H1 (cell line): ENCODE results near the gene AHSG. TPM values are rescaled to one million over a fixed set of nuclear protein-coding genes. Genes with fewer than 3 reads are reported as not detected.

Experiments used
- CTBP2 ChIP-seq: IDR thresholded peaks from 2 replicates; pipeline ENCODE4 v1.7.0; 2011; ENCODE audit warnings: borderline replicate concordance, mild to moderate bottlenecking, moderate library complexity, mixed read lengths, low read length; ENCODE audit not compliant: insufficient read depth, insufficient read length
- RNF2 ChIP-seq: fragments of 200-900, 300-1000 bp; sonication (generic); IDR thresholded peaks from 2 replicates; pipeline ENCODE4 v1.7.1; 2016; ENCODE audit warnings: borderline replicate concordance, low read depth, mild to moderate bottlenecking, antibody characterized with exemption, low read length; ENCODE audit not compliant: poor library complexity, severe bottlenecking; ENCODE audit errors: missing control alignments
- SP1 ChIP-seq: IDR thresholded peaks from 2 replicates; pipeline ENCODE4 v1.6.1; 2011; ENCODE audit warnings: low read depth, low read length
- TEAD4 ChIP-seq: IDR thresholded peaks from 2 replicates; pipeline ENCODE4 v1.6.1; 2012; ENCODE audit warnings: low read depth, low read length, inconsistent platforms, mixed read lengths
- polyA plus RNA-seq, 7 experiments: library from polyadenylated mRNA; depleted of rRNA in 3 of 7; stranded (reverse) in 5 of 7; unstranded in 2 of 7; fragments of >200 nt in 5 of 7; fragments of 200-250 nt in 2 of 7; gene quantifications; 1 replicate in 5 of 7; 2 replicates in 1 of 7; 4 replicates in 1 of 7; pipeline versions ENCODE4 v1.2.1 to v1.2.3, GENCODE V29; 2011 to 2013; ENCODE audit warnings: missing spikeins in 2 of 7, mixed read lengths in 2 of 7
- total RNA-seq: library from RNA; stranded (reverse); fragmentation: NEBNext Ultra II Directional; extraction: Animal tissue kit (Norgen Biotek cat#: 25700); gene quantifications from 2 replicates; pipeline ENCODE4 v1.2.1, GENCODE V29; 2021
- TF ChIP-seq, protein P1 (sequence below): fragments of 300-600 bp; sonication (generic); IDR thresholded peaks from 2 replicates; pipeline ENCODE4 v1.7.1; 2012; ENCODE audit warnings: low read length, moderate library complexity, mild to moderate bottlenecking, inconsistent platforms; ENCODE audit not compliant: insufficient replicate concordance

The AHSG gene
- total and polyA plus RNA-seq, 2 of the 8 experiments (the other 6 are each of a cell fraction or from before 2014, with no cell fraction given): 0.68 to 0.78 TPM

DNA sequence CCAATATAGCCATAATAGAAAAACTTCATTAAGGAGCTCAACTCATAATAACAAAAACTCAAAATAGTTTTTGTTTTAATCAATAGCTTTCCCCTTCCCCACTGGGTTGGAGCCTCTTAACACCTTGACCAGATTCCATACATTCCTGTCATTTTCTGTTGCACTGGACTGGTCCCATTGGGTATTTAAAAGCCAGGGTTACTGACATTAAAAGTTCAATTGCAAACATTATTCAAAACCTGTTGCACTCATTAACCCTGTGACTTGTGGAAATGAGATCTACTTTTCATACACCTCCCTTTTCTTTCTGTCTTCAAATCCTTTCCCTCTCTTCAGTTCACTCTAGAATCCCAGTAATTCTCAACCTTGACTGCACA lies 51.2 kb downstream of the AHSG start (continued):
- TF ChIP-seq, protein P1, sequence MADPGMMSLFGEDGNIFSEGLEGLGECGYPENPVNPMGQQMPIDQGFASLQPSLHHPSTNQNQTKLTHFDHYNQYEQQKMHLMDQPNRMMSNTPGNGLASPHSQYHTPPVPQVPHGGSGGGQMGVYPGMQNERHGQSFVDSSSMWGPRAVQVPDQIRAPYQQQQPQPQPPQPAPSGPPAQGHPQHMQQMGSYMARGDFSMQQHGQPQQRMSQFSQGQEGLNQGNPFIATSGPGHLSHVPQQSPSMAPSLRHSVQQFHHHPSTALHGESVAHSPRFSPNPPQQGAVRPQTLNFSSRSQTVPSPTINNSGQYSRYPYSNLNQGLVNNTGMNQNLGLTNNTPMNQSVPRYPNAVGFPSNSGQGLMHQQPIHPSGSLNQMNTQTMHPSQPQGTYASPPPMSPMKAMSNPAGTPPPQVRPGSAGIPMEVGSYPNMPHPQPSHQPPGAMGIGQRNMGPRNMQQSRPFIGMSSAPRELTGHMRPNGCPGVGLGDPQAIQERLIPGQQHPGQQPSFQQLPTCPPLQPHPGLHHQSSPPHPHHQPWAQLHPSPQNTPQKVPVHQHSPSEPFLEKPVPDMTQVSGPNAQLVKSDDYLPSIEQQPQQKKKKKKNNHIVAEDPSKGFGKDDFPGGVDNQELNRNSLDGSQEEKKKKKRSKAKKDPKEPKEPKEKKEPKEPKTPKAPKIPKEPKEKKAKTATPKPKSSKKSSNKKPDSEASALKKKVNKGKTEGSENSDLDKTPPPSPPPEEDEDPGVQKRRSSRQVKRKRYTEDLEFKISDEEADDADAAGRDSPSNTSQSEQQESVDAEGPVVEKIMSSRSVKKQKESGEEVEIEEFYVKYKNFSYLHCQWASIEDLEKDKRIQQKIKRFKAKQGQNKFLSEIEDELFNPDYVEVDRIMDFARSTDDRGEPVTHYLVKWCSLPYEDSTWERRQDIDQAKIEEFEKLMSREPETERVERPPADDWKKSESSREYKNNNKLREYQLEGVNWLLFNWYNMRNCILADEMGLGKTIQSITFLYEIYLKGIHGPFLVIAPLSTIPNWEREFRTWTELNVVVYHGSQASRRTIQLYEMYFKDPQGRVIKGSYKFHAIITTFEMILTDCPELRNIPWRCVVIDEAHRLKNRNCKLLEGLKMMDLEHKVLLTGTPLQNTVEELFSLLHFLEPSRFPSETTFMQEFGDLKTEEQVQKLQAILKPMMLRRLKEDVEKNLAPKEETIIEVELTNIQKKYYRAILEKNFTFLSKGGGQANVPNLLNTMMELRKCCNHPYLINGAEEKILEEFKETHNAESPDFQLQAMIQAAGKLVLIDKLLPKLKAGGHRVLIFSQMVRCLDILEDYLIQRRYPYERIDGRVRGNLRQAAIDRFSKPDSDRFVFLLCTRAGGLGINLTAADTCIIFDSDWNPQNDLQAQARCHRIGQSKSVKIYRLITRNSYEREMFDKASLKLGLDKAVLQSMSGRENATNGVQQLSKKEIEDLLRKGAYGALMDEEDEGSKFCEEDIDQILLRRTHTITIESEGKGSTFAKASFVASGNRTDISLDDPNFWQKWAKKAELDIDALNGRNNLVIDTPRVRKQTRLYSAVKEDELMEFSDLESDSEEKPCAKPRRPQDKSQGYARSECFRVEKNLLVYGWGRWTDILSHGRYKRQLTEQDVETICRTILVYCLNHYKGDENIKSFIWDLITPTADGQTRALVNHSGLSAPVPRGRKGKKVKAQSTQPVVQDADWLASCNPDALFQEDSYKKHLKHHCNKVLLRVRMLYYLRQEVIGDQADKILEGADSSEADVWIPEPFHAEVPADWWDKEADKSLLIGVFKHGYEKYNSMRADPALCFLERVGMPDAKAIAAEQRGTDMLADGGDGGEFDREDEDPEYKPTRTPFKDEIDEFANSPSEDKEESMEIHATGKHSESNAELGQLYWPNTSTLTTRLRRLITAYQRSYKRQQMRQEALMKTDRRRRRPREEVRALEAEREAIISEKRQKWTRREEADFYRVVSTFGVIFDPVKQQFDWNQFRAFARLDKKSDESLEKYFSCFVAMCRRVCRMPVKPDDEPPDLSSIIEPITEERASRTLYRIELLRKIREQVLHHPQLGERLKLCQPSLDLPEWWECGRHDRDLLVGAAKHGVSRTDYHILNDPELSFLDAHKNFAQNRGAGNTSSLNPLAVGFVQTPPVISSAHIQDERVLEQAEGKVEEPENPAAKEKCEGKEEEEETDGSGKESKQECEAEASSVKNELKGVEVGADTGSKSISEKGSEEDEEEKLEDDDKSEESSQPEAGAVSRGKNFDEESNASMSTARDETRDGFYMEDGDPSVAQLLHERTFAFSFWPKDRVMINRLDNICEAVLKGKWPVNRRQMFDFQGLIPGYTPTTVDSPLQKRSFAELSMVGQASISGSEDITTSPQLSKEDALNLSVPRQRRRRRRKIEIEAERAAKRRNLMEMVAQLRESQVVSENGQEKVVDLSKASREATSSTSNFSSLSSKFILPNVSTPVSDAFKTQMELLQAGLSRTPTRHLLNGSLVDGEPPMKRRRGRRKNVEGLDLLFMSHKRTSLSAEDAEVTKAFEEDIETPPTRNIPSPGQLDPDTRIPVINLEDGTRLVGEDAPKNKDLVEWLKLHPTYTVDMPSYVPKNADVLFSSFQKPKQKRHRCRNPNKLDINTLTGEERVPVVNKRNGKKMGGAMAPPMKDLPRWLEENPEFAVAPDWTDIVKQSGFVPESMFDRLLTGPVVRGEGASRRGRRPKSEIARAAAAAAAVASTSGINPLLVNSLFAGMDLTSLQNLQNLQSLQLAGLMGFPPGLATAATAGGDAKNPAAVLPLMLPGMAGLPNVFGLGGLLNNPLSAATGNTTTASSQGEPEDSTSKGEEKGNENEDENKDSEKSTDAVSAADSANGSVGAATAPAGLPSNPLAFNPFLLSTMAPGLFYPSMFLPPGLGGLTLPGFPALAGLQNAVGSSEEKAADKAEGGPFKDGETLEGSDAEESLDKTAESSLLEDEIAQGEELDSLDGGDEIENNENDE: peak; percentile 26
- TF ChIP-seq SP1 (peak; percentile 49; the same call in 1 of the 2 replicates), CTBP2 (no peak), RNF2 (no peak), TEAD4 (peak; percentile 86)
